Trophoblast cell (in vitro differentiated cells and primary cell): ENCODE data around the gene FCMR.

Source experiments
- DNase-seq, 2 donors: peaks; one replicate each; pipeline ENCODE4 v3.0.0-alpha.2; 2016
- H2AFZ ChIP-seq: 2 replicates; pipeline ENCODE4 v1.6.1; 2013; ENCODE audit warnings: low read length, moderate library complexity, mild to moderate bottlenecking; ENCODE audit not compliant: insufficient read depth, poor library complexity
- H2AK5ac ChIP-seq: 2 replicates; pipeline ENCODE4 v1.6.1; 2013; ENCODE audit warnings: mild to moderate bottlenecking, low read length
- H2BK120ac ChIP-seq: 2 replicates; pipeline ENCODE4 v1.6.1; 2013; ENCODE audit warnings: low read length, mild to moderate bottlenecking, moderate library complexity; ENCODE audit not compliant: insufficient read depth, poor library complexity
- H2BK12ac ChIP-seq: 2 replicates; pipeline ENCODE4 v1.6.1; 2013; ENCODE audit warnings: mild to moderate bottlenecking, low read length, moderate library complexity
- H2BK5ac ChIP-seq: 2 replicates; pipeline ENCODE4 v1.6.1; 2013; ENCODE audit warnings: low read length, low read depth, moderate library complexity, mild to moderate bottlenecking; ENCODE audit not compliant: poor library complexity
- H3K14ac ChIP-seq: 2 replicates; pipeline ENCODE4 v1.6.1; 2013; ENCODE audit warnings: mild to moderate bottlenecking, low read length
- H3K18ac ChIP-seq: 2 replicates; pipeline ENCODE4 v1.6.1; 2013; ENCODE audit warnings: mild to moderate bottlenecking, low read length
- H3K23ac ChIP-seq: 2 replicates; pipeline ENCODE4 v1.6.1; 2013; ENCODE audit warnings: low read length
- H3K27ac ChIP-seq: 2 replicates; pipeline ENCODE4 v1.5.1; 2013; ENCODE audit warnings: low read depth, mild to moderate bottlenecking, inconsistent platforms, low read length, moderate library complexity
- H3K27me3 ChIP-seq: 2 replicates; pipeline ENCODE4 v1.6.1; 2013; ENCODE audit warnings: inconsistent platforms, mild to moderate bottlenecking, low read length, moderate library complexity; ENCODE audit not compliant: insufficient read depth
- H3K36me3 ChIP-seq, 2 experiments: 1 replicate in 1 of 2; 2 replicates in 1 of 2; pipeline ENCODE4 v1.6.1; 2013; ENCODE audit warnings: low read length in 2 of 2, mild to moderate bottlenecking in 2 of 2, moderate library complexity in 1 of 2; ENCODE audit not compliant: insufficient read depth in 2 of 2, control insufficient read depth in 1 of 2
- H3K4ac ChIP-seq: 2 replicates; pipeline ENCODE4 v1.6.1; 2013; ENCODE audit warnings: low read depth, mild to moderate bottlenecking, low read length, moderate library complexity
- H3K4me1 ChIP-seq, 2 experiments: 1 replicate in 1 of 2; 2 replicates in 1 of 2; pipeline ENCODE4 v1.6.1; 2013; ENCODE audit warnings: low read length in 2 of 2, mild to moderate bottlenecking in 2 of 2, moderate library complexity in 1 of 2; ENCODE audit not compliant: insufficient read depth in 2 of 2, control insufficient read depth in 1 of 2
- H3K4me2 ChIP-seq: 2 replicates; pipeline ENCODE4 v1.6.1; 2013; ENCODE audit warnings: inconsistent platforms, mild to moderate bottlenecking, low read length, moderate library complexity
- H3K4me3 ChIP-seq: 2 replicates; pipeline ENCODE4 v1.5.1; 2013; ENCODE audit warnings: mild to moderate bottlenecking, low read depth, low read length, inconsistent platforms
- H3K79me1 ChIP-seq: one replicate; pipeline ENCODE4 v1.6.1; 2013; ENCODE audit warnings: low read length
- H3K79me2 ChIP-seq: 2 replicates; pipeline ENCODE4 v1.6.1; 2013; ENCODE audit warnings: low read length, mild to moderate bottlenecking; ENCODE audit not compliant: control insufficient read depth, insufficient read depth, poor library complexity
- H3K9ac ChIP-seq: 2 replicates; pipeline ENCODE4 v1.6.1; 2013; ENCODE audit warnings: mild to moderate bottlenecking, low read length
- H3K9me3 ChIP-seq: 2 replicates; pipeline ENCODE4 v1.6.1; 2013; ENCODE audit warnings: low read depth, mild to moderate bottlenecking, control low read depth, inconsistent platforms, low read length; ENCODE audit not compliant: insufficient read depth
- H4K12ac ChIP-seq: 2 replicates; pipeline ENCODE4 v1.6.1; 2013; ENCODE audit warnings: low read depth, mild to moderate bottlenecking, low read length, moderate library complexity
- H4K8ac ChIP-seq: 2 replicates; pipeline ENCODE4 v1.6.1; 2013; ENCODE audit warnings: low read depth, mild to moderate bottlenecking, low read length, moderate library complexity
- H4K91ac ChIP-seq: one replicate; pipeline ENCODE4 v1.6.1; 2013; ENCODE audit warnings: low read depth, mild to moderate bottlenecking, low read length, moderate library complexity
- WGBS: extraction: QIAGEN DNeasy Blood & Tissue Kit; methylation state at CpG from one replicate; pipeline ENCODE4 v1.1.7; 2013; ENCODE audit warnings: missing lambda C conversion rate; ENCODE audit not compliant: insufficient read length, insufficient coverage; ENCODE audit errors: extremely low coverage; 5-methylcytosine and 5-hydroxymethylcytosine counted together

FCMR gene

DNA sequence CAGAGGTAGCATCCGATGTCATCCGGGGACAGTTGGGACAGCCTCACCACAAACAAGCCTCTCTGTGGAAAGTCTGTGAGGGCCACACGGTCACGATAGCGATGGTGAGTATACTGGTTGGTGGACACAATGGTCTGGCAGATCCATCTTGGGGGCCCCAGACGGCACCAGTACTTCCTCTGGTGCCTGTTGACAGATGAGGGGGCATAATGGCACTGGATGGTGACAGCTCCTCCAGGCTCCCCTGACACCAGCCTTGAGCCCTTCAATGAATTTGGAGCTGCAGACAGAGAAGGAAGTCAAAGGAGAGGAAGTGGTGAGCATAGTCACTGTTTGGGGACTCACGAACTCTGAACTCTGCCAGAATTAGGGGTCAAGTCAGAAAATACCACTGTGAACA lies 40.5 kb upstream of the FCMR start:
- H3K36me3 ChIP-seq: no peaks in the 10 kb centered on the region
- H3K4ac ChIP-seq: no peak overlapping the region
- DNase-seq: no peak
- no peaks in the 10 kb centered on the region for H3K4me1 ChIP-seq
- peak overlapping the region; percentile 6 for H2BK120ac ChIP-seq
- no peak overlapping the region for H2AFZ ChIP-seq
- H3K4me3 ChIP-seq: no peak overlapping the region
- no CpG with 5 or more reads among the region's 7 CpGs for WGBS
- no peaks in the 10 kb centered on the region for H3K79me2 ChIP-seq
- H4K8ac ChIP-seq: no peak overlapping the region
- peaks cover 3% of the 10 kb centered on the region for H3K9me3 ChIP-seq
- no peak overlapping the region for H3K27ac ChIP-seq
- no peak overlapping the region for H2AK5ac ChIP-seq
- H3K27me3 ChIP-seq: no peaks in the 10 kb centered on the region
- H3K18ac ChIP-seq: no peak overlapping the region
- no peak overlapping the region for H4K91ac ChIP-seq
- H3K4me2 ChIP-seq: no peak overlapping the region
- H3K23ac ChIP-seq: no peak overlapping the region
- H2BK5ac ChIP-seq: no peak overlapping the region
- H2BK12ac ChIP-seq: no peak overlapping the region
- H4K12ac ChIP-seq: no peak overlapping the region
- H3K9ac ChIP-seq: no peak overlapping the region
- no peaks in the 10 kb centered on the region for H3K79me1 ChIP-seq
- H3K14ac ChIP-seq: no peak overlapping the region

GRCh38 chr1:206961668-206962067 lies 39.9 kb upstream of the FCMR start:
- Histone ChIP-seq H4K12ac (no peak overlapping the region), H4K8ac (no peak overlapping the region), H3K14ac (no peak overlapping the region), H4K91ac (no peak overlapping the region), H3K27ac (no peak overlapping the region), H2BK5ac (no peak overlapping the region), H3K9me3 (peaks cover 3% of the 10 kb centered on the region), H2BK12ac (no peak overlapping the region), H3K79me2 (no peaks in the 10 kb centered on the region), H3K79me1 (no peaks in the 10 kb centered on the region), H3K23ac (no peak overlapping the region), H3K18ac (no peak overlapping the region), H2AK5ac (no peak overlapping the region), H3K4me1 (no peaks in the 10 kb centered on the region), H3K27me3 (no peaks in the 10 kb centered on the region), H2BK120ac (no peak overlapping the region), H3K4me3 (no peak overlapping the region), H3K36me3 (no peaks in the 10 kb centered on the region), H3K4ac (no peak overlapping the region), H3K4me2 (no peak overlapping the region), H3K9ac (no peak overlapping the region), H2AFZ (no peak overlapping the region)
- no peak for DNase-seq
- WGBS: no CpG with 5 or more reads among the region's 3 CpGs

- H4K8ac ChIP-seq: no peak overlapping the region
- no peaks in the 10 kb centered on the region for H3K27me3 ChIP-seq
- H3K4me1 ChIP-seq: no peaks in the 10 kb centered on the region
- no peaks in the 10 kb centered on the region for H3K79me1 ChIP-seq
- H2AFZ ChIP-seq: no peak overlapping the region
- H3K27ac ChIP-seq: no peak overlapping the region
- no peak overlapping the region for H2AK5ac ChIP-seq
- H2BK5ac ChIP-seq: no peak overlapping the region
- DNase-seq: no peak
- H4K12ac ChIP-seq: no peak overlapping the region
- no peak overlapping the region for H3K4ac ChIP-seq
- no peak overlapping the region for H3K4me2 ChIP-seq
- H3K9ac ChIP-seq: no peak overlapping the region
- peaks cover 3% of the 10 kb centered on the region for H3K9me3 ChIP-seq
- no peak overlapping the region for H3K14ac ChIP-seq
- H3K36me3 ChIP-seq: no peaks in the 10 kb centered on the region
- H3K23ac ChIP-seq: no peak overlapping the region
- WGBS: no CpG with 5 or more reads among the region's 6 CpGs
- H3K4me3 ChIP-seq: no peak overlapping the region
- H3K79me2 ChIP-seq: no peaks in the 10 kb centered on the region
- no peak overlapping the region for H2BK12ac ChIP-seq
- no peak overlapping the region for H2BK120ac ChIP-seq
- no peak overlapping the region for H3K18ac ChIP-seq
- no peak overlapping the region for H4K91ac ChIP-seq
Measured at GRCh38 chr1:206960676-206961386, 39.1 kb upstream of the FCMR start.

- peaks cover 5% of the 10 kb centered on the region for H3K9me3 ChIP-seq
- no peak overlapping the region for H3K18ac ChIP-seq
- no peak overlapping the region for H3K4ac ChIP-seq
- no peak overlapping the region for H4K8ac ChIP-seq
- H3K9ac ChIP-seq: no peak overlapping the region
- no peak overlapping the region for H3K4me2 ChIP-seq
- H3K4me1 ChIP-seq: no peaks in the 10 kb centered on the region
- H3K27ac ChIP-seq: no peak overlapping the region
- no CpG with 5 or more reads among the region's 2 CpGs for WGBS
- no peak overlapping the region for H4K91ac ChIP-seq
- no peak overlapping the region for H3K14ac ChIP-seq
- no peaks in the 10 kb centered on the region for H3K36me3 ChIP-seq
- no peak overlapping the region for H4K12ac ChIP-seq
- H2AFZ ChIP-seq: no peak overlapping the region
- no peak overlapping the region for H2BK5ac ChIP-seq
- no peaks in the 10 kb centered on the region for H3K79me1 ChIP-seq
- no peak overlapping the region for H3K4me3 ChIP-seq
- H3K27me3 ChIP-seq: no peaks in the 10 kb centered on the region
- no peaks in the 10 kb centered on the region for H3K79me2 ChIP-seq
- H2AK5ac ChIP-seq: no peak overlapping the region
- no peak overlapping the region for H2BK120ac ChIP-seq
- H3K23ac ChIP-seq: no peak overlapping the region
- DNase-seq: no peak
- no peak overlapping the region for H2BK12ac ChIP-seq
Measured at GRCh38 chr1:206958144-206958543, 36.4 kb upstream of the FCMR start.
